ENCODE data around the gene RALGPS1.

The RALGPS1 gene

DNA sequence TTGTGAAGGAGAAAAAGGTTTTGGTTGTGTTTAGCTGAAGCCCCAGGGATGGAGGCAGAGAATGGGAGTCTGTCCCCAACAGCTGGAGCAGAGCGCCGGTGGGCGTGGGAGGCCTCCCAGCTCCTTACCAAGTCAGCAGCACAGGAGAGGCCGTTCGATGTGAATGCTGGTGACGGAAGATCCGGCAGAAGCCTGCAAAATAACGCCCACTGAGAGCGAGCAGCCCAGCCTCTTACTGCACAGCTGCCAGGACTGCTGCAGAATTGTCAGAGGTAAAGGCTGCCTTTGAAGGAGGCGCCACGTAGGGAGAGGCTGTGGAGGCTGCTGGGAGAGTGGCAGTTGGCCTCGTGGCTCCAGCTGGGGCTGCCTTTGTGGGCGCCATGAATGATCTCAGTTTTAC is 181.6 kb downstream of the RALGPS1 start:
- Histone ChIP-seq H3K9me3 (ENCODE audit: control insufficient read depth, insufficient read depth, low read length) (no peaks in the 10 kb centered on the region), H3K36me3 (ENCODE audit: control insufficient read depth, low read length) (no peaks in the 10 kb centered on the region), H3K4me2 (ENCODE audit: low read length) (no peak overlapping the region), H3K4me1 (ENCODE audit: control insufficient read depth, low read length) (no peaks in the 10 kb centered on the region), H3K27me3 (ENCODE audit: control insufficient read depth, low read length) (no peaks in the 10 kb centered on the region), H3F3A (ENCODE audit: control insufficient read depth, insufficient read depth) (no peaks in the 10 kb centered on the region), H3K9me2 (replicated peaks; ENCODE audit: control insufficient read depth, low read length) (no peaks in the 10 kb centered on the region), H3K4me3 (ENCODE audit: low read length) (no peak overlapping the region), H3K79me2 (ENCODE audit: control insufficient read depth, low read length) (no peaks in the 10 kb centered on the region), H4K20me1 (ENCODE audit: control insufficient read depth, insufficient read depth, low read depth, low read length) (no peaks in the 10 kb centered on the region), H3K27ac (ENCODE audit: low read depth, low read length) (no peak overlapping the region)
- TF ChIP-seq EZH2phosphoT487 (IDR thresholded peaks at IDR 0.05; ENCODE audit: borderline replicate concordance, low read length) (no peak), CTCF (IDR thresholded peaks at IDR 0.05; ENCODE audit: low read depth, low read length, poor library complexity, severe bottlenecking) (no peak)

- Histone ChIP-seq H3K36me3 (ENCODE audit: control insufficient read depth, low read length) (no peaks in the 10 kb centered on the region), H3K4me2 (ENCODE audit: low read length) (no peak overlapping the region), H3K27ac (ENCODE audit: low read depth, low read length) (no peak overlapping the region), H3K4me3 (ENCODE audit: low read length) (no peak overlapping the region), H3K27me3 (ENCODE audit: control insufficient read depth, low read length) (no peaks in the 10 kb centered on the region), H3K9me2 (replicated peaks; ENCODE audit: control insufficient read depth, low read length) (no peaks in the 10 kb centered on the region), H3K4me1 (ENCODE audit: control insufficient read depth, low read length) (no peaks in the 10 kb centered on the region), H4K20me1 (ENCODE audit: control insufficient read depth, insufficient read depth, low read depth, low read length) (no peaks in the 10 kb centered on the region), H3K79me2 (ENCODE audit: control insufficient read depth, low read length) (no peaks in the 10 kb centered on the region), H3F3A (ENCODE audit: control insufficient read depth, insufficient read depth) (no peaks in the 10 kb centered on the region), H3K9me3 (ENCODE audit: control insufficient read depth, insufficient read depth, low read length) (no peaks in the 10 kb centered on the region)
- TF ChIP-seq CTCF (IDR thresholded peaks at IDR 0.05; ENCODE audit: low read depth, low read length, poor library complexity, severe bottlenecking) (no peak), EZH2phosphoT487 (IDR thresholded peaks at IDR 0.05; ENCODE audit: borderline replicate concordance, low read length) (no peak)
These were observed 183.1 kb downstream of the RALGPS1 start for GRCh38 chr9:127097683-127098082.

- Histone ChIP-seq H3K4me2 (ENCODE audit: low read length) (no peak overlapping the region), H4K20me1 (ENCODE audit: control insufficient read depth, insufficient read depth, low read depth, low read length) (no peaks in the 10 kb centered on the region), H3K79me2 (ENCODE audit: control insufficient read depth, low read length) (no peaks in the 10 kb centered on the region), H3K4me1 (ENCODE audit: control insufficient read depth, low read length) (no peaks in the 10 kb centered on the region), H3K27ac (ENCODE audit: low read depth, low read length) (no peak overlapping the region), H3K9me3 (ENCODE audit: control insufficient read depth, insufficient read depth, low read length) (no peaks in the 10 kb centered on the region), H3K36me3 (ENCODE audit: control insufficient read depth, low read length) (no peaks in the 10 kb centered on the region), H3K4me3 (ENCODE audit: low read length) (no peak overlapping the region), H3K27me3 (ENCODE audit: control insufficient read depth, low read length) (no peaks in the 10 kb centered on the region), H3F3A (ENCODE audit: control insufficient read depth, insufficient read depth) (no peaks in the 10 kb centered on the region), H3K9me2 (replicated peaks; ENCODE audit: control insufficient read depth, low read length) (no peaks in the 10 kb centered on the region)
- TF ChIP-seq EZH2phosphoT487 (IDR thresholded peaks at IDR 0.05; ENCODE audit: borderline replicate concordance, low read length) (no peak), CTCF (IDR thresholded peaks at IDR 0.05; ENCODE audit: low read depth, low read length, poor library complexity, severe bottlenecking) (no peak)
These were observed 184.5 kb downstream of the RALGPS1 start for GRCh38 chr9:127098916-127099553.

Measured in DOHH2 (cell line).